Erythroblast (primary cell): ENCODE data around the gene ALPG.

Experiments
- GATA1 ChIP-seq: IDR thresholded peaks from 2 replicates; pipeline ENCODE4 v1.6.1; 2011; ENCODE audit warnings: low read depth, mild to moderate bottlenecking, control low read depth, low read length, moderate library complexity
- POLR2A ChIP-seq: IDR thresholded peaks from 2 replicates; pipeline ENCODE4 v1.6.1; 2011; ENCODE audit warnings: mild to moderate bottlenecking, low read length

- TF ChIP-seq POLR2A (no peak), GATA1 (no peak)
These were observed 40.5 kb downstream of the ALPG start for GRCh38 chr2:232447091-232447620.
